Measurements from ENCODE around the gene ZNF621.

ZNF621 gene

DNA sequence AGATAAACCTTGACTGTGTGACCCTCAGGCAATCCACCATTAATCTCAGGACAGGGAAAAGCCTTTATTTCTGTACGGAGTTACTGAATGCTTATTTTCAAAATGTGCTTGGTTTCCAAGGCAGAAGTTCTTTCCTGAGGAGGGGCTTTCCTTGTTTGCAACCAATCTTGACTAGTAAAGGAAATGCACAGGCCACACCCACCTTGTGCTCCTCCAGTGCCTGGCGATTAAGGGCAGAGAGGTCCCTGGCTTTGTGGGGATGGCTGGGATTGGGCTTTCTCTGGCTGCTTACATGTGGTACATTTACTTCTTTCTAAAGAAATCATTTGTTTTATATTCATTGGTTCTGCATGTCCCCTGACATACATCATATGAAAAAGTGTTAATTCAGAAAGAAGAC lies 47.8 kb downstream of the ZNF621 start:
- no peak overlapping the region for H3K4me3 ChIP-seq (ENCODE audit: low read depth, low read length)
- no peak for DNase-seq (ENCODE audit: low read depth)
- TF ChIP-seq, protein P1, sequence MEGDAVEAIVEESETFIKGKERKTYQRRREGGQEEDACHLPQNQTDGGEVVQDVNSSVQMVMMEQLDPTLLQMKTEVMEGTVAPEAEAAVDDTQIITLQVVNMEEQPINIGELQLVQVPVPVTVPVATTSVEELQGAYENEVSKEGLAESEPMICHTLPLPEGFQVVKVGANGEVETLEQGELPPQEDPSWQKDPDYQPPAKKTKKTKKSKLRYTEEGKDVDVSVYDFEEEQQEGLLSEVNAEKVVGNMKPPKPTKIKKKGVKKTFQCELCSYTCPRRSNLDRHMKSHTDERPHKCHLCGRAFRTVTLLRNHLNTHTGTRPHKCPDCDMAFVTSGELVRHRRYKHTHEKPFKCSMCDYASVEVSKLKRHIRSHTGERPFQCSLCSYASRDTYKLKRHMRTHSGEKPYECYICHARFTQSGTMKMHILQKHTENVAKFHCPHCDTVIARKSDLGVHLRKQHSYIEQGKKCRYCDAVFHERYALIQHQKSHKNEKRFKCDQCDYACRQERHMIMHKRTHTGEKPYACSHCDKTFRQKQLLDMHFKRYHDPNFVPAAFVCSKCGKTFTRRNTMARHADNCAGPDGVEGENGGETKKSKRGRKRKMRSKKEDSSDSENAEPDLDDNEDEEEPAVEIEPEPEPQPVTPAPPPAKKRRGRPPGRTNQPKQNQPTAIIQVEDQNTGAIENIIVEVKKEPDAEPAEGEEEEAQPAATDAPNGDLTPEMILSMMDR (conservative IDR thresholded peaks at IDR 0.05; ENCODE audit: low read depth, low read length), result no peak

DNA sequence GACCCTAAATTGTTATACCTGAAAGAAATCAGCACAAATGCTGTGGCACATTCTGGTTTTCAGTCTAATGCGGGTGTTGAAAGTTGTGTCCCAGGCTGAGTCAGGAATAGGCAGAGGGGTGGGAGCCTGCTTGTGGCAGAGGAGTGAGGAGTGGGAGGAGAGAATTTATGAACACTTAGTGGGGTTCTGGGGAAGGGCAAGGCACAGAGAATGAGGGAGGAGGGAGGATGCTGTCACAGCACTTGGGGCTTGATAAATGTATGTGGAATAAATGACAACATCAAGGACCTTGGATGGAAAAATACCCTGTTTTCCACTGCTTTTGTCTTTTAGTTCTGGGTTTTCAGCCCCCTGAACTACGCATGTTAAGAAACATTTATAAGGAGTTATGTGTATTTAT lies 49.3 kb downstream of the ZNF621 start:
- DNase-seq (ENCODE audit: low read depth), result no peak
- H3K4me3 ChIP-seq (ENCODE audit: low read depth, low read length), result no peak overlapping the region
- TF ChIP-seq, protein P1 (conservative IDR thresholded peaks at IDR 0.05; ENCODE audit: low read depth, low read length), result no peak

DNA sequence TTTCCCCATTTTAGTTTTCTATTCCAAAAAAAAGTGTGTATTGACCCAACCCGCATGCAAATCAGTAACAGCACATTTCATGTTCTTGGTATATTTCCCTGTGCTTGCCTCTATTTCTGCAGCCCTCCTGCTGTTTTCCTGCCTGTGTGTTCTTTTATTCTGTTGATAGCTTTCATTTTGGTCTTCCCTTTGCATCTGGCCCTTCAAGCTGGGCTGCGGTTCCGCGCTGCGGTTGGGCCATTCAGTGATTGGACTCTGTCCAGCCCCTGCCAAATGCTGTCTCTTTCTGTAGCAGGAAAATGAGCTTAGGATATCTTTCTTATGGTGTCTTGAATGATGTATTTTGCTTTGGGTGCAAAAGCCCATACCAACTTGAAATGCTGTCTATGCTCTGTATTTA lies 49.9 kb downstream of the ZNF621 start:
- peak; percentile 93 for DNase-seq (ENCODE audit: low read depth)
- no peak overlapping the region for H3K4me3 ChIP-seq (ENCODE audit: low read depth, low read length)

DNA sequence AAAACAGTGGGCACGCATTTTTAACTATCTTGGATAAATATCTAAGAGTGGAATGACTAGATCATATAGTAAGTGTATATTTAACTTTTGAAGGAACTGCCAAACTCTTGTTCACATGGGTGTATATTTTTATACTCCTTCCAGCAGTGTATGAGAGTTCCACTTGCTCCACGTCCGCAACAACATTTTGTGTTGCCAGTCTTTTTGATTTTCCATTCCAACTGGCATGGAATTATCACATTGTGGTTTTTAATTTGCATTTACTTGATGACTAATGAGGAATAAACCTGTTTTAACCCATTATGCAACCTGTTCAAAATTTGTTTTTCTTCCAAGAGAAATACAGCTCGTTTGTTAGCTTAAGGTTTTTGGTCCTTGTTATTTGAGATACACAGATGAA lies 51.6 kb downstream of the ZNF621 start:
- no peak overlapping the region for H3K4me3 ChIP-seq (ENCODE audit: low read depth, low read length)
- TF ChIP-seq, protein P1 (conservative IDR thresholded peaks at IDR 0.05; ENCODE audit: low read depth, low read length), result no peak
- no peak for DNase-seq (ENCODE audit: low read depth)

More for the DNA sequence above, 49.9 kb downstream of the ZNF621 start:
- TF ChIP-seq, protein P1 (conservative IDR thresholded peaks at IDR 0.05; ENCODE audit: low read depth, low read length), result no peak

DNA sequence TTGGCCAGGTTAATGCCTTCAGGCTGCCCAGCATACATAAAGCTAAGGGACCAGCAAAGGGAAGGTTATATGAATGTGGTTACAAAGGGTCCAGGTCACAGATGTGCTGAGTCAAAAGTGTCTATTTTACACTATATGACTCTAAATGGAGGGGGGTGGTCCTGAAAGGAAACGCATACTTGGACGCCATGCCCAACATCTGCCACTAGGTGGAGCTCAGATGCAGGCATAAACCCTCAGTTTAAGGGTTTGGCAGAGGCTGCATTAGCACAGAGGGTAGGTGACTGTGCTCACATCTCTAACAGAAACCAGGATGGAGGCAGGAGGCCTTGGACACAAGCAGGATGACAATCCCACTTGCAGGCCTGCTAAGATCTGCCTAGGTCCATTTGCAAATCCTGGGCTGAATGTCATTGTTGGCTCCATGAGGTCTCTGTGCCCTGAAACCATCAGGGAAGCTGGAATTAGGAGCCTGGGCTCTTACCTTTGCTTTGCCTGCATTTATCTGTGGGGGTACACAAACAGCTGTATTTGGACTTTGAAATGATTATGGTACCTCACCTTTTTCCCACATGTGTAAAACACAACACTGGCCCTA lies 55.8 kb downstream of the ZNF621 start:
- TF ChIP-seq, protein P1 (conservative IDR thresholded peaks at IDR 0.05; ENCODE audit: low read depth, low read length), result peak; percentile 99
- no peak overlapping the region for H3K4me3 ChIP-seq (ENCODE audit: low read depth, low read length)
- DNase-seq (ENCODE audit: low read depth), result peak; percentile 86

DNA sequence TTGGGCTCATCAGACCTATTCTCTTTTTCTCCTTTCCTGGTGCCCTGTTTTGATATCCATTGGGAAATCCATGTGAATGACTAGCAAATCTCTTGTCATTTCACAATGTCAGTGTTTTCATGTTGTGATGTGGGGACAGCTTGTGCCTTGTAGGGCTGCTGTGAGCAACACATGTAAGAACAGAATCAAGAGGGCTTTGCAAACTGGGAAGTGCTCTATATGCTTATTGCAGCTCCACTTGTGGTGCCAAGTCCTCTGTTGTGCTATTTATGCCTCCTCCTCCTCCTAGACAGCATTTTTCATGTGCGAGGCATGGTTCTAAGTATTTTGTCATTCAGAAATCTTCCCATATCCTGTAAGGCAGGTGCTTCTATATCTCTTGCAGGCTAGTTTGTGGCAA lies 56.4 kb downstream of the ZNF621 start:
- no peak overlapping the region for H3K4me3 ChIP-seq (ENCODE audit: low read depth, low read length)
- no peak for DNase-seq (ENCODE audit: low read depth)

More for the DNA sequence above, 56.4 kb downstream of the ZNF621 start:
- TF ChIP-seq, protein P1 (conservative IDR thresholded peaks at IDR 0.05; ENCODE audit: low read depth, low read length), result no peak
